Panc1 (cell line): ENCODE data around the gene CNOT4. TPM values are rescaled to one million over a fixed set of nuclear protein-coding genes. Genes with fewer than 3 reads are reported as not detected.

Experiments used
- ATAC-seq: fragments of 200-7000 bp; cut with Tn5 transposase; 2 replicates; pipeline ENCODE4 v1.9.1; 2020; ENCODE audit warnings: mild to moderate bottlenecking, moderate library complexity
- BruUV-seq: library from RNA; stranded (reverse); fragments of 400-500 nt; replicated peaks from 2 replicates; lab custom pipeline; 2021; lab: Mats Ljungman, UMichigan
- CTCF ChIA-PET: fragments of 300-600 bp; sonication (Branson Sonifier 250); formaldehyde crosslinking; loops from one replicate; lab custom pipeline; 2022; ENCODE audit warnings: antibody characterized with exemption; lab: Charles Lee
- POLR2A ChIA-PET: fragments of 300-600 bp; sonication (Branson Sonifier 250); formaldehyde crosslinking; loops from one replicate; lab custom pipeline; 2022; ENCODE audit warnings: antibody characterized with exemption; lab: Charles Lee
- DNase-seq: peaks from one replicate; pipeline ENCODE4 v3.0.0-alpha.2; 2010; ENCODE audit warnings: low read depth, low spot score
- H3K27ac ChIP-seq: 2 replicates; pipeline ENCODE4 v1.5.1; 2011; ENCODE audit warnings: mild to moderate bottlenecking, low read length, inconsistent platforms
- H3K27me3 ChIP-seq: fragments of 200-500 bp; sonication (Bioruptor generic); 2 replicates; pipeline ENCODE4 v1.6.0; 2014; ENCODE audit warnings: low read length, inconsistent platforms; ENCODE audit not compliant: control insufficient read depth, insufficient read depth
- H3K36me3 ChIP-seq: fragments of 200-500 bp; sonication (Bioruptor generic); 2 replicates; pipeline ENCODE4 v1.5.1; 2014; ENCODE audit warnings: inconsistent platforms, mild to moderate bottlenecking, low read length, moderate library complexity; ENCODE audit not compliant: control insufficient read depth, insufficient read depth
- H3K4me1 ChIP-seq: 2 replicates; pipeline ENCODE4 v1.5.1; 2011; ENCODE audit warnings: inconsistent platforms, mild to moderate bottlenecking, low read length, moderate library complexity; ENCODE audit not compliant: control insufficient read depth, insufficient read depth
- H3K4me3 ChIP-seq, 2 experiments: 2 replicates each; pipeline ENCODE4 v1.5.1; 2011 to 2012; ENCODE audit warnings: low read depth in 2 of 2, low read length in 2 of 2, mild to moderate bottlenecking in 2 of 2, inconsistent platforms in 1 of 2, moderate library complexity in 1 of 2
- H3K9me3 ChIP-seq: fragments of 200-500 bp; sonication (Bioruptor generic); 2 replicates; pipeline ENCODE4 v1.5.1; 2014; ENCODE audit warnings: low read depth, mild to moderate bottlenecking, inconsistent platforms, low read length, moderate library complexity; ENCODE audit not compliant: control insufficient read depth, insufficient read depth
- POLR2AphosphoS5 ChIP-seq: IDR thresholded peaks from 2 replicates; pipeline ENCODE4 v1.6.1; 2012; ENCODE audit warnings: mild to moderate bottlenecking, low read depth, low read length, moderate library complexity
- SIN3A ChIP-seq: IDR thresholded peaks from 2 replicates; pipeline ENCODE4 v1.6.1; 2012; ENCODE audit warnings: low read depth, mild to moderate bottlenecking, low read length, moderate library complexity, borderline replicate concordance; ENCODE audit not compliant: insufficient read depth
- TCF7L2 ChIP-seq: IDR thresholded peaks from 2 replicates; pipeline ENCODE4 v1.6.1; 2011; ENCODE audit warnings: mild to moderate bottlenecking, low read depth, low read length, inconsistent platforms
- in situ Hi-C: cut with HindIII; loops from 2 replicates; pipeline ENCODE4 v1.10.0; 2016; ENCODE audit warnings: low sequenced_read_pairs, low pct_unique_long_range_greater_than_20kb
- intact Hi-C: fragments of 100-400 bp; cut with micrococcal nuclease; formaldehyde crosslinking; loops from one replicate; pipeline ENCODE4 v1.10.0; 2022; ENCODE audit not compliant: unreplicated experiment
- total RNA-seq: library from RNA; stranded (reverse); gene quantifications from one replicate; pipeline ENCODE4 v1.2.1, GENCODE V29; 2021; ENCODE audit not compliant: unreplicated experiment
- TF ChIP-seq, protein P1 (sequence below): fragments of 450-650 bp; IDR thresholded peaks from 2 replicates; pipeline ENCODE4 v1.5.1; 2017; ENCODE audit warnings: mild to moderate bottlenecking
- TF ChIP-seq, protein P2 (sequence below), 2 experiments: IDR thresholded peaks; 2 replicates each; pipeline ENCODE4 v1.6.1; 2011 to 2012; ENCODE audit warnings: low read depth in 2 of 2, control low read depth in 1 of 2, low read length in 1 of 2, mild to moderate bottlenecking in 1 of 2, moderate library complexity in 1 of 2; ENCODE audit not compliant: insufficient read depth in 1 of 2

Gene CNOT4
- total RNA-seq, 1 experiment from 2014 or later, result 22.3 TPM

DNA sequence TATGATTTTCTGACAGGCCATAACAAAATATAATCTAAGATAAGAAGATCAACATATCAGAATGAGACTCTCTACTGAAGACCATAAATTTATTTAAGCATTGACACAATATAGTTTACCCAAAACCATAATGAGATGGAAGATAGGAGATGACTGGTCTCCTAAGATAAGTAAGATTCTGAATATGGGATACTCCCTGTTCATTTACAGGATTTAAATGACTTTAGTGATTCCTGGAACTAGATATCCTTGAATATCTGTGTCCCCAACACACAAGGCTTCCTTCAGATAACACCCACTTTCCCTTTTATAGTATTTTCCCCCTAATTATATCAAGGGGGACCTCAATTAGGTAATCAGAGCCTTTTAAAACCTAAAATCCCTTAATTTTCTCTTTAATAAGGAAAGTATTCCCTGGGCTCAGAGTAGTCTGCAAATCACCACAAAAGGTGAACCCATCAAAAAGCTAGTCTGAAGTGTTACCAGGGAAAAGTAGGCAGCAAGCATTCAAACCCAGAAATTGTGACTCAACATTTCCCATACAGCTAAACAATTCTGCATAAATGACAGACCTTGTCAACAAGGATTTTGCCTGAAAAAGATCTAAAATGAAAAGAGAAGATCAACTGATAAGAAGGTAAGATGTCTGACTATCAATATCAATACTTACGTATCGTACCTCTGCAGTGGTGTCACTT is 99.9 kb downstream of the CNOT4 start:
- ChIA-PET CTCF (no interaction called here), POLR2A (no interaction called here)
- intact Hi-C loops, result no loop called here
- Histone ChIP-seq H3K4me1 (no peaks in the 10 kb centered on the region), H3K36me3 (peaks cover 5% of the 10 kb centered on the region; the same call in 1 of the 2 replicates), H3K9me3 (no peaks in the 10 kb centered on the region), H3K4me3 (no peak overlapping the region), H3K27ac (no peak overlapping the region), H3K27me3 (no peaks in the 10 kb centered on the region)
- ATAC-seq (no peak), DNase-seq (no peak)
- TF ChIP-seq, protein P1, sequence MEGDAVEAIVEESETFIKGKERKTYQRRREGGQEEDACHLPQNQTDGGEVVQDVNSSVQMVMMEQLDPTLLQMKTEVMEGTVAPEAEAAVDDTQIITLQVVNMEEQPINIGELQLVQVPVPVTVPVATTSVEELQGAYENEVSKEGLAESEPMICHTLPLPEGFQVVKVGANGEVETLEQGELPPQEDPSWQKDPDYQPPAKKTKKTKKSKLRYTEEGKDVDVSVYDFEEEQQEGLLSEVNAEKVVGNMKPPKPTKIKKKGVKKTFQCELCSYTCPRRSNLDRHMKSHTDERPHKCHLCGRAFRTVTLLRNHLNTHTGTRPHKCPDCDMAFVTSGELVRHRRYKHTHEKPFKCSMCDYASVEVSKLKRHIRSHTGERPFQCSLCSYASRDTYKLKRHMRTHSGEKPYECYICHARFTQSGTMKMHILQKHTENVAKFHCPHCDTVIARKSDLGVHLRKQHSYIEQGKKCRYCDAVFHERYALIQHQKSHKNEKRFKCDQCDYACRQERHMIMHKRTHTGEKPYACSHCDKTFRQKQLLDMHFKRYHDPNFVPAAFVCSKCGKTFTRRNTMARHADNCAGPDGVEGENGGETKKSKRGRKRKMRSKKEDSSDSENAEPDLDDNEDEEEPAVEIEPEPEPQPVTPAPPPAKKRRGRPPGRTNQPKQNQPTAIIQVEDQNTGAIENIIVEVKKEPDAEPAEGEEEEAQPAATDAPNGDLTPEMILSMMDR, result no peak
- TF ChIP-seq SIN3A (no peak), POLR2AphosphoS5 (no peak), TCF7L2 (no peak)
- TF ChIP-seq, protein P2, sequence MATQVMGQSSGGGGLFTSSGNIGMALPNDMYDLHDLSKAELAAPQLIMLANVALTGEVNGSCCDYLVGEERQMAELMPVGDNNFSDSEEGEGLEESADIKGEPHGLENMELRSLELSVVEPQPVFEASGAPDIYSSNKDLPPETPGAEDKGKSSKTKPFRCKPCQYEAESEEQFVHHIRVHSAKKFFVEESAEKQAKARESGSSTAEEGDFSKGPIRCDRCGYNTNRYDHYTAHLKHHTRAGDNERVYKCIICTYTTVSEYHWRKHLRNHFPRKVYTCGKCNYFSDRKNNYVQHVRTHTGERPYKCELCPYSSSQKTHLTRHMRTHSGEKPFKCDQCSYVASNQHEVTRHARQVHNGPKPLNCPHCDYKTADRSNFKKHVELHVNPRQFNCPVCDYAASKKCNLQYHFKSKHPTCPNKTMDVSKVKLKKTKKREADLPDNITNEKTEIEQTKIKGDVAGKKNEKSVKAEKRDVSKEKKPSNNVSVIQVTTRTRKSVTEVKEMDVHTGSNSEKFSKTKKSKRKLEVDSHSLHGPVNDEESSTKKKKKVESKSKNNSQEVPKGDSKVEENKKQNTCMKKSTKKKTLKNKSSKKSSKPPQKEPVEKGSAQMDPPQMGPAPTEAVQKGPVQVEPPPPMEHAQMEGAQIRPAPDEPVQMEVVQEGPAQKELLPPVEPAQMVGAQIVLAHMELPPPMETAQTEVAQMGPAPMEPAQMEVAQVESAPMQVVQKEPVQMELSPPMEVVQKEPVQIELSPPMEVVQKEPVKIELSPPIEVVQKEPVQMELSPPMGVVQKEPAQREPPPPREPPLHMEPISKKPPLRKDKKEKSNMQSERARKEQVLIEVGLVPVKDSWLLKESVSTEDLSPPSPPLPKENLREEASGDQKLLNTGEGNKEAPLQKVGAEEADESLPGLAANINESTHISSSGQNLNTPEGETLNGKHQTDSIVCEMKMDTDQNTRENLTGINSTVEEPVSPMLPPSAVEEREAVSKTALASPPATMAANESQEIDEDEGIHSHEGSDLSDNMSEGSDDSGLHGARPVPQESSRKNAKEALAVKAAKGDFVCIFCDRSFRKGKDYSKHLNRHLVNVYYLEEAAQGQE (IDR thresholded peaks at IDR 0.05; ENCODE audit: insufficient read depth in 1 of 2, low read depth in 2 of 2, low read length in 1 of 2), result no peak
- BruUV-seq, result no TSS peak
- in situ Hi-C loops, result no loop called here

DNA sequence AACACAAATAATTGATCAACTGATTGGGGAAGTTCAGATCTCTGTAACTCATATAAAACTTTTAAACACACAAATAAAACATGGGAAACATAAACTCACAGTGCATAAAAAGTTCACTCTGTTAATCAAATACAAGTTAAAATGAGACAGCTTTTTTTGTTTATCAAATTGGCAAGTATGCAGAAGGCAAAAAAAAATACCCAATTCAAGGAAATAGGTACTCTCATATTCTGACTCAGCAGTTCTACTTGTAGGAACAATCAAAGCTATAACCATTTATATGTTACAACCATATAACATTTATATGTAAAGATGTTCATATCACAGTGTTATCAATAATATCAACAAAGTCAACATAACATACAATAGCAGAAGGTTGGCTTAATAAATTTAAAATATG is 102.0 kb downstream of the CNOT4 start:
- no TSS peak for BruUV-seq
- CTCF ChIA-PET, result no interaction called here

DNA sequence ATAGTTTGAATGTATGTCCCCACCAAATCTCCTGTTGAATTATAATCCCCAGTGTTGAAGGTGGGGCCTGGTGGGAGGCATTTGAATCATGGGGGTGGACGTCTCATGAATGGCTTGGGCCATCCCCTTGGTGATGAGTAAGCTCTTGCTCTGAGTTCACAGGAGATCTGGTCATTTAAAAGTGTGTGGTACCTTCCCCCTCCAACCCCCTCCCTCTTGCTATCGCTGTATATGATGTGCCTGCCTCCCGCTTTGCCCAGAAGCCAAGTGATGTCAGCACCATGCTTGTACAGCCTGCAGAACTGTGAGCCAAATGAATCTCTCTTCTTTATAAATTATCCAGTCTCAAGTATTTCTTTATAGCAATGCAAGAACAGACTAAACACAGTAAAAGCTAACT is 103.0 kb downstream of the CNOT4 start:
- DNase-seq (no peak), ATAC-seq (no peak)
- H3K9me3 ChIP-seq, result no peaks in the 10 kb centered on the region
- BruUV-seq, result no TSS peak
- H3K27ac ChIP-seq, result no peak overlapping the region
- in situ Hi-C loops (no loop called here), intact Hi-C loops (no loop called here)
- H3K27me3 ChIP-seq, result no peaks in the 10 kb centered on the region
- H3K4me1 ChIP-seq, result no peaks in the 10 kb centered on the region
- H3K36me3 ChIP-seq, result peaks cover 2% of the 10 kb centered on the region; the same call in 1 of the 2 replicates
- ChIA-PET CTCF (no interaction called here), POLR2A (no interaction called here)
- H3K4me3 ChIP-seq, result no peak overlapping the region
- TF ChIP-seq, protein P1, result no peak
- TF ChIP-seq SIN3A, result no peak
- TF ChIP-seq, protein P2 (IDR thresholded peaks at IDR 0.05; ENCODE audit: insufficient read depth in 1 of 2, low read depth in 2 of 2, low read length in 1 of 2), result no peak
- TF ChIP-seq TCF7L2, result no peak
- TF ChIP-seq POLR2AphosphoS5, result no peak

More for the DNA sequence above, 102.0 kb downstream of the CNOT4 start:
- POLR2A ChIA-PET, result no interaction called here
- no peak for TF ChIP-seq SIN3A
- no peak for TF ChIP-seq TCF7L2
- no peak for ATAC-seq
- Histone ChIP-seq H3K36me3 (peaks cover 5% of the 10 kb centered on the region; the same call in 1 of the 2 replicates), H3K27ac (no peak overlapping the region), H3K4me3 (no peak overlapping the region), H3K27me3 (no peaks in the 10 kb centered on the region), H3K4me1 (no peaks in the 10 kb centered on the region), H3K9me3 (no peaks in the 10 kb centered on the region)
- no peak for DNase-seq
- intact Hi-C loops, result no loop called here
- in situ Hi-C loops, result no loop called here
